Measurements from ENCODE around the gene KCNIP3. TPM values are rescaled to one million over a fixed set of nuclear protein-coding genes. Genes with fewer than 3 reads are reported as not detected.
A peak's percentile ranks its signal among the peaks of the same experiment; 100 is the strongest.

The KCNIP3 gene
- total and polyA plus RNA-seq, 2 donors (not counting 1 experiment from before 2014, with no cell fraction given), result not detected

GRCh38 chr2:95399061-95399460 lies 101.9 kb downstream of the KCNIP3 start:
- no peaks in the 10 kb centered on the region for H3K9me3 ChIP-seq (ENCODE audit: control extremely low read depth in 1 of 3, control insufficient read depth in 2 of 3, insufficient read depth in 1 of 3, low read length in 2 of 3)
- H3K4me1 Mint-ChIP-seq, result peaks cover 25% of the 10 kb centered on the region
- no peak overlapping the region for H3K9ac ChIP-seq (ENCODE audit: low read length)
- no peaks in the 10 kb centered on the region for H4K20me1 ChIP-seq (ENCODE audit: control insufficient read depth, insufficient read depth, low read length, poor library complexity, severe bottlenecking)
- intact Hi-C loops (cut with micrococcal nuclease), result no loop called here
- H3K36me3 ChIP-seq (replicated peaks in 1 of 2; ENCODE audit: control extremely low read depth in 1 of 2, control insufficient read depth in 1 of 2, extremely low read depth in 1 of 2, insufficient read depth in 2 of 2, low read length in 1 of 2), result no peaks in the 10 kb centered on the region
- H3K27me3 ChIP-seq (replicated peaks in 1 of 4; ENCODE audit: control extremely low read depth in 1 of 4, control insufficient read depth in 3 of 4, insufficient read depth in 4 of 4, low read length in 3 of 4), result no peaks in the 10 kb centered on the region
- ATAC-seq (ENCODE audit: low read depth) (no peak), DNase-seq (no peak)
- 100% methylated on average over 5 of the region's 7 CpGs for WGBS (ENCODE audit: insufficient coverage)
- peaks cover 13 to 16% of the 10 kb centered on the region in 2 donors for H3K4me1 ChIP-seq (ENCODE audit: control insufficient read depth in 2 of 2, insufficient read depth in 2 of 2, low read length in 2 of 2)
- no peak overlapping the region for H2AFZ ChIP-seq (ENCODE audit: insufficient read depth, low read depth, low read length, poor library complexity, severe bottlenecking)
- H3K27ac Mint-ChIP-seq, result no peak overlapping the region
- TF ChIP-seq CTCF (IDR thresholded peaks at IDR 0.05) (no peak), EZH2 (IDR thresholded peaks at IDR 0.05; ENCODE audit: borderline replicate concordance, insufficient read depth, low read depth, low read length, poor library complexity, severe bottlenecking) (no peak)
- peaks cover 4% of the 10 kb centered on the region for H3K79me2 ChIP-seq (ENCODE audit: control insufficient read depth, insufficient read depth, low read length)
- H3K27ac ChIP-seq (ENCODE audit: low read length in 2 of 2), result no peak overlapping the region
- no peaks in the 10 kb centered on the region for H3K27me3 Mint-ChIP-seq
- H3K9me3 Mint-ChIP-seq (ENCODE audit: insufficient read depth), result no peaks in the 10 kb centered on the region
- ChIA-PET CTCF (no interaction called here), POLR2A (no interaction called here)
- H3K4me2 ChIP-seq (replicated peaks; ENCODE audit: low read depth, low read length, poor library complexity, severe bottlenecking), result no peak overlapping the region
- no peak overlapping the region for H3K4me3 Mint-ChIP-seq
- no peak overlapping the region for H3K4me3 ChIP-seq (ENCODE audit: control extremely low read depth in 1 of 5, extremely low read depth in 1 of 5, insufficient read depth in 1 of 5, low read depth in 2 of 5, low read length in 4 of 5)

GRCh38 chr2:95401480-95401879 lies 104.3 kb downstream of the KCNIP3 start:
- intact Hi-C loops (cut with micrococcal nuclease), result no loop called here

More at GRCh38 chr2:95401480-95401879, 104.3 kb downstream of the KCNIP3 start:
- TF ChIP-seq CTCF (IDR thresholded peaks at IDR 0.05), result no peak
- TF ChIP-seq EZH2 (IDR thresholded peaks at IDR 0.05; ENCODE audit: borderline replicate concordance, insufficient read depth, low read depth, low read length, poor library complexity, severe bottlenecking), result no peak
- Histone ChIP-seq H3K36me3 (replicated peaks in 1 of 2; ENCODE audit: control extremely low read depth in 1 of 2, control insufficient read depth in 1 of 2, extremely low read depth in 1 of 2, insufficient read depth in 2 of 2, low read length in 1 of 2) (no peaks in the 10 kb centered on the region), H3K9me3 (ENCODE audit: control extremely low read depth in 1 of 3, control insufficient read depth in 2 of 3, insufficient read depth in 1 of 3, low read length in 2 of 3) (no peaks in the 10 kb centered on the region), H3K4me3 (ENCODE audit: control extremely low read depth in 1 of 5, extremely low read depth in 1 of 5, insufficient read depth in 1 of 5, low read depth in 2 of 5, low read length in 4 of 5) (peak overlapping the region in 1 of 5 experiments; percentile 94), H4K20me1 (ENCODE audit: control insufficient read depth, insufficient read depth, low read length, poor library complexity, severe bottlenecking) (no peaks in the 10 kb centered on the region), H3K4me1 (ENCODE audit: control insufficient read depth in 2 of 2, insufficient read depth in 2 of 2, low read length in 2 of 2) (peaks cover 13 to 16% of the 10 kb centered on the region in 2 donors), H3K4me2 (replicated peaks; ENCODE audit: low read depth, low read length, poor library complexity, severe bottlenecking) (peak overlapping the region; percentile 74), H3K79me2 (ENCODE audit: control insufficient read depth, insufficient read depth, low read length) (peaks cover 4% of the 10 kb centered on the region), H3K9ac (ENCODE audit: low read length) (peak overlapping the region; percentile 77), H2AFZ (ENCODE audit: insufficient read depth, low read depth, low read length, poor library complexity, severe bottlenecking) (peak overlapping the region; percentile 80), H3K27ac (ENCODE audit: low read length in 2 of 2) (no peak overlapping the region), H3K27me3 (replicated peaks in 1 of 4; ENCODE audit: control extremely low read depth in 1 of 4, control insufficient read depth in 3 of 4, insufficient read depth in 4 of 4, low read length in 3 of 4) (no peaks in the 10 kb centered on the region)
- Mint-ChIP-seq H3K4me3 (peak overlapping the region; percentile 98), H3K27ac (peak overlapping the region; percentile 94), H3K27me3 (no peaks in the 10 kb centered on the region), H3K4me1 (peaks cover 25% of the 10 kb centered on the region), H3K9me3 (ENCODE audit: insufficient read depth) (no peaks in the 10 kb centered on the region)
- DNase-seq (no peak), ATAC-seq (ENCODE audit: low read depth) (no peak)
- ChIA-PET POLR2A (no interaction called here), CTCF (interaction anchor here (1.0 kb wide), 1 partner anchor 12 kb away, joined by 4 read pairs; no protein-coding TSS in a partner anchor)
- 91% methylated on average over 9 of the region's 9 CpGs for WGBS (ENCODE audit: insufficient coverage)

Measured in B cell (primary cell).